AG04449 (cell line): ENCODE results near the gene IL9.
"Not testable (repeated sequence)": the region's sequence is repeated elsewhere in the genome, so short reads cannot be mapped to it uniquely, and the experiment has no call there.

Experiments
- CTCF ChIA-PET: fragments of 350-600 bp; formaldehyde crosslinking; extraction: SDS; loops from one replicate; lab custom pipeline; 2021; ENCODE audit warnings: antibody characterized with exemption; lab: Yijun Ruan, JAX
- POLR2A ChIA-PET: fragments of 400-600, 350-600 bp; formaldehyde crosslinking; extraction: SDS; loops from one replicate; lab custom pipeline; 2020; ENCODE audit warnings: antibody characterized with exemption, inconsistent platforms; lab: Yijun Ruan, JAX
- DNase-seq: peaks from one replicate; pipeline ENCODE4 v3.0.0-alpha.2; 2010; ENCODE audit warnings: low read depth, low spot score
- H3K4me3 ChIP-seq: 2 replicates; pipeline ENCODE4 v1.5.1; 2011; ENCODE audit warnings: low read depth, mild to moderate bottlenecking, control low read depth, low read length
- TF ChIP-seq, protein P1 (sequence below): IDR thresholded peaks from one replicate; pipeline ENCODE4 v1.5.1; 2011; ENCODE audit warnings: mild to moderate bottlenecking, moderate library complexity, low read length, control low read depth, inconsistent platforms; ENCODE audit not compliant: insufficient read depth; ENCODE audit errors: missing control alignments

IL9 gene

GRCh38 chr5:135864503-135865435 is 30.9 kb downstream of the IL9 start:
- DNase-seq, result no peak
- H3K4me3 ChIP-seq, result no peak overlapping the region
- TF ChIP-seq, protein P1, sequence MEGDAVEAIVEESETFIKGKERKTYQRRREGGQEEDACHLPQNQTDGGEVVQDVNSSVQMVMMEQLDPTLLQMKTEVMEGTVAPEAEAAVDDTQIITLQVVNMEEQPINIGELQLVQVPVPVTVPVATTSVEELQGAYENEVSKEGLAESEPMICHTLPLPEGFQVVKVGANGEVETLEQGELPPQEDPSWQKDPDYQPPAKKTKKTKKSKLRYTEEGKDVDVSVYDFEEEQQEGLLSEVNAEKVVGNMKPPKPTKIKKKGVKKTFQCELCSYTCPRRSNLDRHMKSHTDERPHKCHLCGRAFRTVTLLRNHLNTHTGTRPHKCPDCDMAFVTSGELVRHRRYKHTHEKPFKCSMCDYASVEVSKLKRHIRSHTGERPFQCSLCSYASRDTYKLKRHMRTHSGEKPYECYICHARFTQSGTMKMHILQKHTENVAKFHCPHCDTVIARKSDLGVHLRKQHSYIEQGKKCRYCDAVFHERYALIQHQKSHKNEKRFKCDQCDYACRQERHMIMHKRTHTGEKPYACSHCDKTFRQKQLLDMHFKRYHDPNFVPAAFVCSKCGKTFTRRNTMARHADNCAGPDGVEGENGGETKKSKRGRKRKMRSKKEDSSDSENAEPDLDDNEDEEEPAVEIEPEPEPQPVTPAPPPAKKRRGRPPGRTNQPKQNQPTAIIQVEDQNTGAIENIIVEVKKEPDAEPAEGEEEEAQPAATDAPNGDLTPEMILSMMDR, result no peak
- ChIA-PET POLR2A (no interaction called here), CTCF (no interaction called here)

DNA sequence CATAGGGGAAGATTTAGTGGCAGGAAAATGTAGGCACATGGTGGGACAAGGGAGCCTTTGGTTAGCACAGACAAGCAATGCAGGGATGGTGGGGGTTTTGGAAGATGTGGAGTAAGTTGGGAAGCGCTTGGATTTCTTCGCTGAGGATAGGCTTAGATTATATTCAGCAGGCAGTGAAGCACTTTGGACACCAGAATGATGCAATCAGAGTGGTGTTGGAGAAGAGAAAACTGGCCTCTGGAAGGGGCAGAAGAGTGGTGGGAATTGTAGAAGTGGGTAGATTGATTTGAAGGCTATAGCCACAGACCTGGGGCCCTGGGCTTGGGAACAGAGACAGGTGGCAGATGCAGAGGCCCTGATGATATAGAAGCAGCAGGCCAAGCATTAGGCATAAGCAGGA is 32.9 kb downstream of the IL9 start:
- H3K4me3 ChIP-seq, result no peak overlapping the region
- ChIA-PET CTCF (no interaction called here), POLR2A (no interaction called here)
- DNase-seq, result no peak
- TF ChIP-seq, protein P1, result no peak

- ChIA-PET POLR2A (no interaction called here), CTCF (no interaction called here)
- no peak for DNase-seq
- TF ChIP-seq, protein P1, result no peak
- no peak overlapping the region for H3K4me3 ChIP-seq
Observed at GRCh38 chr5:135862086-135862485, 33.6 kb downstream of the IL9 start.

DNA sequence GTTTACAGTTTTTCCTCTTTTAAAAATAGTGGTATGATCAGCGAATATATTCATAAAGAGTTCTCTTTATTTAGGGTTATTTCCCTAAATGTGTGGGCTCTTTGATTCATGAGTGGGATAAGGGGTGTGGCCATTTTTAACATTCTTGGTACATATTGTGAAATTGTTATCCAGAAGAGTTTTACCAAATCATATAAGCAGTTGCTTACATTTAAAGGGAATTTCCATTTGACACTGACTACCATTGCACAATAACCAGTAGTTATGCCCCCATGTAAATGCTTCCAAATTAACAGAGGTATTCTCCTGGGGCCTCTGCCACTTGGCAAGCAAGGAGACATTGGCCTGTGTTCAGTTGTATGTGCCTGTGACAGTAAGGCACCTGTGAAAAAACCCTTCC is 34.0 kb downstream of the IL9 start:
- ChIA-PET CTCF (no interaction called here), POLR2A (no interaction called here)
- TF ChIP-seq, protein P1, result no peak
- no peak for DNase-seq
- H3K4me3 ChIP-seq, result no peak overlapping the region

- no peak for DNase-seq
- CTCF ChIA-PET, result no interaction called here
- POLR2A ChIA-PET, result no interaction called here
- TF ChIP-seq, protein P1, result no peak
- H3K4me3 ChIP-seq, result no peak overlapping the region
Observed at GRCh38 chr5:135859641-135860040, 36.0 kb downstream of the IL9 start.

DNA sequence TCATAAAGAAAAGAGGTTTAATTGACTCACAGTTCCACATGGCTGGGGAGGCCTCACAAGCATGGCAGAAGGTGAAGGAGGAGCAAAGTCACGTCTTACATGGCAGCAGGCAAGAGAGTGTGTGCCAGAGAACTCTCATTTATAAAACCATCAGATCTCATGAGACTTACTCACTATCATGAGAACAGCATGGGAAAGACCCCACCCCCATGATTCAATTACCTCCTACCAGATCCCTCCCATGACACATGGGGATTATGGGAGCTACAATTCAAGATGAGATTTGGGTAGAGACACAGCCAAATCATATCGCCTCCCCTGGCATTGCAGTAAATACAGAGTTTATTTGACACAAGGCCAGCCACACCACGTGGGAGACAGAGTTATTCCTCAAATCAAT is 36.5 kb downstream of the IL9 start:
- H3K4me3 ChIP-seq, POLR2A ChIA-PET, DNase-seq, CTCF ChIA-PET: not testable (repeated sequence)
